KMS-11 (cell line): Measurements from ENCODE around the gene ABCB6.

Experiments used
- H2AFZ ChIP-seq: fragments of 200-600 bp; sonication (generic); 2 replicates; pipeline ENCODE4 v1.6.1; 2016; ENCODE audit warnings: antibody characterized with exemption, mixed run types, low read depth
- H3K27ac ChIP-seq: fragments of 200-600 bp; sonication (generic); 2 replicates; pipeline ENCODE4 v1.6.1; 2016; ENCODE audit warnings: mild to moderate bottlenecking, mixed run types
- H3K27me3 ChIP-seq: fragments of 200-600 bp; sonication (generic); 2 replicates; pipeline ENCODE4 v1.6.1; 2017; ENCODE audit warnings: mild to moderate bottlenecking, low read depth, mixed run types, moderate library complexity; ENCODE audit not compliant: insufficient read depth
- H3K36me3 ChIP-seq: fragments of 200-600 bp; sonication (generic); 2 replicates; pipeline ENCODE4 v1.6.1; 2017; ENCODE audit warnings: mild to moderate bottlenecking, mixed run types; ENCODE audit not compliant: insufficient read depth
- H3K4me1 ChIP-seq: fragments of 200-600 bp; sonication (generic); 2 replicates; pipeline ENCODE4 v1.6.1; 2016; ENCODE audit warnings: mild to moderate bottlenecking, low read depth, mixed run types; ENCODE audit not compliant: poor library complexity, severe bottlenecking
- H3K4me2 ChIP-seq: fragments of 200-600 bp; sonication (generic); 2 replicates; pipeline ENCODE4 v1.7.0; 2016; ENCODE audit warnings: mild to moderate bottlenecking, mixed run types
- H3K4me3 ChIP-seq: fragments of 200-600 bp; sonication (generic); IDR thresholded peaks from 2 replicates; pipeline ENCODE4 v1.6.1; 2017; ENCODE audit warnings: low read depth, low read length, mixed read lengths; ENCODE audit not compliant: insufficient read depth
- H3K79me2 ChIP-seq: fragments of 200-600 bp; sonication (generic); 2 replicates; pipeline ENCODE4 v1.6.1; 2016; ENCODE audit warnings: low read depth, mixed run types; ENCODE audit not compliant: insufficient read depth
- H3K9ac ChIP-seq: fragments of 200-600 bp; sonication (generic); 2 replicates; pipeline ENCODE4 v1.6.1; 2016; ENCODE audit warnings: mild to moderate bottlenecking, mixed run types
- H4K20me1 ChIP-seq: fragments of 200-600 bp; sonication (generic); 2 replicates; pipeline ENCODE4 v1.6.1; 2016; ENCODE audit warnings: mild to moderate bottlenecking, mixed run types; ENCODE audit not compliant: insufficient read depth
- CTCF ChIP-seq: fragments of 200-600 bp; sonication (generic); conservative IDR thresholded peaks from 2 replicates; pipeline ENCODE4 v1.6.1; 2017; ENCODE audit warnings: low read depth, mild to moderate bottlenecking, antibody characterized with exemption, low read length, moderate library complexity, mixed read lengths

Gene ABCB6

GRCh38 chr2:219244789-219245147 is 26.0 kb upstream of the ABCB6 start:
- peak overlapping the region; percentile 81 for H3K4me2 ChIP-seq
- no peaks in the 10 kb centered on the region for H3K79me2 ChIP-seq
- H3K27me3 ChIP-seq, result no peaks in the 10 kb centered on the region
- peaks cover 24% of the 10 kb centered on the region for H3K4me1 ChIP-seq
- peak overlapping the region; percentile 39; the same call in 1 of the 2 replicates for H3K27ac ChIP-seq
- no peaks in the 10 kb centered on the region for H4K20me1 ChIP-seq
- H3K36me3 ChIP-seq, result no peaks in the 10 kb centered on the region
- H3K9ac ChIP-seq, result peak overlapping the region; percentile 62; the same call in 1 of the 2 replicates
- peak overlapping the region; percentile 64 for H3K4me3 ChIP-seq
- peak overlapping the region; percentile 84 for H2AFZ ChIP-seq
- TF ChIP-seq CTCF, result no peak

- no peak for TF ChIP-seq CTCF
- no peaks in the 10 kb centered on the region for H4K20me1 ChIP-seq
- no peak overlapping the region for H2AFZ ChIP-seq
- H3K27ac ChIP-seq, result no peak overlapping the region
- peaks cover 15% of the 10 kb centered on the region for H3K4me1 ChIP-seq
- H3K9ac ChIP-seq, result no peak overlapping the region
- no peaks in the 10 kb centered on the region for H3K79me2 ChIP-seq
- no peaks in the 10 kb centered on the region for H3K36me3 ChIP-seq
- no peak overlapping the region for H3K4me2 ChIP-seq
- H3K4me3 ChIP-seq, result no peak overlapping the region
- no peaks in the 10 kb centered on the region for H3K27me3 ChIP-seq
Observed at GRCh38 chr2:219243291-219243761, 24.6 kb upstream of the ABCB6 start.

- peaks cover 21% of the 10 kb centered on the region; the same call in 1 of the 2 replicates for H3K79me2 ChIP-seq
- H3K36me3 ChIP-seq, result no peaks in the 10 kb centered on the region
- H3K27ac ChIP-seq, result no peak overlapping the region
- TF ChIP-seq CTCF, result no peak
- peaks cover 14% of the 10 kb centered on the region for H3K4me1 ChIP-seq
- no peak overlapping the region for H3K9ac ChIP-seq
- no peak overlapping the region for H3K4me3 ChIP-seq
- no peaks in the 10 kb centered on the region for H4K20me1 ChIP-seq
- no peak overlapping the region for H3K4me2 ChIP-seq
- no peaks in the 10 kb centered on the region for H3K27me3 ChIP-seq
- no peak overlapping the region for H2AFZ ChIP-seq
Observed at GRCh38 chr2:219234331-219234730, 15.6 kb upstream of the ABCB6 start.

- Histone ChIP-seq H3K36me3 (no peaks in the 10 kb centered on the region), H3K27ac (peak overlapping the region; percentile 85), H4K20me1 (no peaks in the 10 kb centered on the region), H3K4me2 (peak overlapping the region; percentile 91), H3K79me2 (peaks cover 36% of the 10 kb centered on the region; the same call in 1 of the 2 replicates), H3K4me1 (peaks cover 21% of the 10 kb centered on the region), H3K27me3 (no peaks in the 10 kb centered on the region), H2AFZ (peak overlapping the region; percentile 67), H3K4me3 (no peak overlapping the region), H3K9ac (peak overlapping the region; percentile 72)
- no peak for TF ChIP-seq CTCF
Observed at GRCh38 chr2:219230059-219230540, 11.3 kb upstream of the ABCB6 start.
